Panc1 (cell line): ENCODE data around the gene RGS12. TPM values are rescaled to one million over a fixed set of nuclear protein-coding genes. Genes with fewer than 3 reads are reported as not detected.

Experiments
- ATAC-seq: fragments of 200-7000 bp; cut with Tn5 transposase; 2 replicates; pipeline ENCODE4 v1.9.1; 2020; ENCODE audit warnings: mild to moderate bottlenecking, moderate library complexity
- BruUV-seq: library from RNA; stranded (reverse); fragments of 400-500 nt; replicated peaks from 2 replicates; lab custom pipeline; 2021; lab: Mats Ljungman, UMichigan
- CTCF ChIA-PET: fragments of 300-600 bp; sonication (Branson Sonifier 250); formaldehyde crosslinking; loops from one replicate; lab custom pipeline; 2022; ENCODE audit warnings: antibody characterized with exemption; lab: Charles Lee
- POLR2A ChIA-PET: fragments of 300-600 bp; sonication (Branson Sonifier 250); formaldehyde crosslinking; loops from one replicate; lab custom pipeline; 2022; ENCODE audit warnings: antibody characterized with exemption; lab: Charles Lee
- DNase-seq: peaks from one replicate; pipeline ENCODE4 v3.0.0-alpha.2; 2010; ENCODE audit warnings: low read depth, low spot score
- H3K27ac ChIP-seq: 2 replicates; pipeline ENCODE4 v1.5.1; 2011; ENCODE audit warnings: mild to moderate bottlenecking, low read length, inconsistent platforms
- H3K27me3 ChIP-seq: fragments of 200-500 bp; sonication (Bioruptor generic); 2 replicates; pipeline ENCODE4 v1.6.0; 2014; ENCODE audit warnings: low read length, inconsistent platforms; ENCODE audit not compliant: control insufficient read depth, insufficient read depth
- H3K36me3 ChIP-seq: fragments of 200-500 bp; sonication (Bioruptor generic); 2 replicates; pipeline ENCODE4 v1.5.1; 2014; ENCODE audit warnings: inconsistent platforms, mild to moderate bottlenecking, low read length, moderate library complexity; ENCODE audit not compliant: control insufficient read depth, insufficient read depth
- H3K4me1 ChIP-seq: 2 replicates; pipeline ENCODE4 v1.5.1; 2011; ENCODE audit warnings: inconsistent platforms, mild to moderate bottlenecking, low read length, moderate library complexity; ENCODE audit not compliant: control insufficient read depth, insufficient read depth
- H3K4me3 ChIP-seq, 2 experiments: 2 replicates each; pipeline ENCODE4 v1.5.1; 2011 to 2012; ENCODE audit warnings: low read depth in 2 of 2, low read length in 2 of 2, mild to moderate bottlenecking in 2 of 2, inconsistent platforms in 1 of 2, moderate library complexity in 1 of 2
- H3K9me3 ChIP-seq: fragments of 200-500 bp; sonication (Bioruptor generic); 2 replicates; pipeline ENCODE4 v1.5.1; 2014; ENCODE audit warnings: low read depth, mild to moderate bottlenecking, inconsistent platforms, low read length, moderate library complexity; ENCODE audit not compliant: control insufficient read depth, insufficient read depth
- CTCF ChIP-seq: fragments of 450-650 bp; IDR thresholded peaks from 2 replicates; pipeline ENCODE4 v1.5.1; 2017; ENCODE audit warnings: mild to moderate bottlenecking
- POLR2AphosphoS5 ChIP-seq: IDR thresholded peaks from 2 replicates; pipeline ENCODE4 v1.6.1; 2012; ENCODE audit warnings: mild to moderate bottlenecking, low read depth, low read length, moderate library complexity
- REST ChIP-seq, 2 experiments: IDR thresholded peaks; 2 replicates each; pipeline ENCODE4 v1.6.1; 2011 to 2012; ENCODE audit warnings: low read depth in 2 of 2, control low read depth in 1 of 2, low read length in 1 of 2, mild to moderate bottlenecking in 1 of 2, moderate library complexity in 1 of 2; ENCODE audit not compliant: insufficient read depth in 1 of 2
- SIN3A ChIP-seq: IDR thresholded peaks from 2 replicates; pipeline ENCODE4 v1.6.1; 2012; ENCODE audit warnings: low read depth, mild to moderate bottlenecking, low read length, moderate library complexity, borderline replicate concordance; ENCODE audit not compliant: insufficient read depth
- TCF7L2 ChIP-seq: IDR thresholded peaks from 2 replicates; pipeline ENCODE4 v1.6.1; 2011; ENCODE audit warnings: mild to moderate bottlenecking, low read depth, low read length, inconsistent platforms
- in situ Hi-C: cut with HindIII; loops from 2 replicates; pipeline ENCODE4 v1.10.0; 2016; ENCODE audit warnings: low sequenced_read_pairs, low pct_unique_long_range_greater_than_20kb
- intact Hi-C: fragments of 100-400 bp; cut with micrococcal nuclease; formaldehyde crosslinking; loops from one replicate; pipeline ENCODE4 v1.10.0; 2022; ENCODE audit not compliant: unreplicated experiment
- total RNA-seq: library from RNA; stranded (reverse); gene quantifications from one replicate; pipeline ENCODE4 v1.2.1, GENCODE V29; 2021; ENCODE audit not compliant: unreplicated experiment

Gene RGS12
- total RNA-seq, 1 experiment from 2014 or later, result 24.3 TPM

GRCh38 chr4:3262208-3263052, 30.4 kb upstream of the RGS12 start:
- no peaks in the 10 kb centered on the region for H3K9me3 ChIP-seq
- no peak overlapping the region for H3K4me3 ChIP-seq
- no peaks in the 10 kb centered on the region for H3K36me3 ChIP-seq
- TF ChIP-seq TCF7L2 (no peak), POLR2AphosphoS5 (no peak), REST (IDR thresholded peaks at IDR 0.05; ENCODE audit: insufficient read depth in 1 of 2, low read depth in 2 of 2, low read length in 1 of 2) (no peak), CTCF (no peak), SIN3A (no peak)
- H3K27me3 ChIP-seq, result no peaks in the 10 kb centered on the region
- POLR2A ChIA-PET, result no interaction called here
- no peak overlapping the region for H3K27ac ChIP-seq
- no peaks in the 10 kb centered on the region for H3K4me1 ChIP-seq
- in situ Hi-C loops (no loop called here), intact Hi-C loops (no loop called here)
- BruUV-seq, result no TSS peak
- DNase-seq (no peak), ATAC-seq (no peak)
- CTCF ChIA-PET, result no interaction called here

DNA sequence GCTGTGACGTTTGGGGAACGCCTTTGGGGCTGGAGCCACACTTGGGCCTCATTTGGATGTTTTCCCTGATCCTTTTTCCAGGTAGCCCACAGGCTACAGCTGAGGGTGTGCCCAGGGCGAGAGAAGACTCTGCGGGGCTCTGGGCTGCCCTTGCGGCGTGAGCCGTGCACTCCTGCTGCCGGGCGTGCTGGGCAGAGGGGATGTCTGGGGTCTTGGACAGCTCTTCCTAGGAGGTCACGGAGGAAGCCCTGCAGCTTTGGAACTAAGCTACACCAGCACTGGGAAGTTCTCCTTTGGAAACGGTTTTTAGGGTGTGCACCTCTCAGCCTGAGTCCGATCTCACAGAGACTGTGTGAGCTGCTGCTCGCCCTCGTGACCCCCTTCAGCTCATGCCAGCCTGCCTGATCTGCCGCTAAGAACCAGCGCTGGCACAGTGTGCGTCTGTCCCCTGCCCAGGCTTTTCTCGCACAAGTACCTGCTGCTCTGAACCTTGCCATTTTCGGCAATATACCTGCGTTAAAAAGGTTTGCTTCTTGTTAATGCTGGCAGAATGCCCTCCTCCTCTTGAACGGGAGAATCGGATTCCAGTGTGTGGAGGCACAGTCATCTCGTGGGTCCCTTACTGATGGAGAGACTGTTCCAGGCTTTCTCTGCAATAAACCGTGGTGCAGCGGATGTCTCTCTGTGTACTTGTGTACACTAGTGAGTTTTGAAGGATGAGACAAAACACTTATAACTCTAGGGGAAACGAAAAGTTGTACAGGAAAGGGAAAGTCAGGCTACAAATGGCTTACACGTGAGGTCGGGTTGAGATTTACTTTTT, 29.6 kb upstream of the RGS12 start:
- no peaks in the 10 kb centered on the region for H3K36me3 ChIP-seq
- in situ Hi-C loops, result no loop called here
- H3K27me3 ChIP-seq, result no peaks in the 10 kb centered on the region
- no peak for TF ChIP-seq REST (IDR thresholded peaks at IDR 0.05; ENCODE audit: insufficient read depth in 1 of 2, low read depth in 2 of 2, low read length in 1 of 2)
- no peak for TF ChIP-seq SIN3A
- no peak for TF ChIP-seq CTCF
- TF ChIP-seq POLR2AphosphoS5, result no peak
- TF ChIP-seq TCF7L2, result no peak
- no peak overlapping the region for H3K27ac ChIP-seq
- no peak overlapping the region for H3K4me3 ChIP-seq
- DNase-seq (no peak), ATAC-seq (no peak)
- ChIA-PET CTCF (no interaction called here), POLR2A (no interaction called here)
- H3K4me1 ChIP-seq, result no peaks in the 10 kb centered on the region
- no peaks in the 10 kb centered on the region for H3K9me3 ChIP-seq
- intact Hi-C loops, result no loop called here
- no TSS peak for BruUV-seq
